ENCODE data around the gene FOXC2.

Gene FOXC2

GRCh38 chr16:86590501-86591144 lies 24.0 kb downstream of the FOXC2 start:
- DNase-seq (ENCODE audit: low spot score) = peak; percentile 46

DNA sequence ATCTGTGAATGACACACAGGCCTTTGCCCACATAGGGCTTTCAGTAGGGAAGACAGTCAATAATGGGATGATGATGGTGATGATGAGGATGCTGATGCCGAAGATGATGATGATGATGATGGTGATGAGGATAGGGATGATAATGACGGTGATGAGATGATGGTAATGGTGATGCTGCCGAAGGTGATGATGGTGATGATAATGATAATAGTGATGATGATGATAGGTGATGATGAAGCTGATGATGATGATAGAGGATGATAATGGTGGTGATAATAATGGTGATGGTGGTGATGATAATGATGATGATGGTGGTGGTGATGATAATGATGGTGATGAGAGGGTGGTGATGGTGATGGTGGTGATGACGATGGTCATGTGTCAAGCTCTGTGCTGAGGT lies 24.6 kb downstream of the FOXC2 start:
- no peak for DNase-seq (ENCODE audit: low spot score)

GRCh38 chr16:86593913-86594620 lies 27.4 kb downstream of the FOXC2 start:
- no peak for DNase-seq (ENCODE audit: low spot score)

GRCh38 chr16:86594721-86595120 lies 28.1 kb downstream of the FOXC2 start:
- DNase-seq (ENCODE audit: low spot score) = no peak

DNA sequence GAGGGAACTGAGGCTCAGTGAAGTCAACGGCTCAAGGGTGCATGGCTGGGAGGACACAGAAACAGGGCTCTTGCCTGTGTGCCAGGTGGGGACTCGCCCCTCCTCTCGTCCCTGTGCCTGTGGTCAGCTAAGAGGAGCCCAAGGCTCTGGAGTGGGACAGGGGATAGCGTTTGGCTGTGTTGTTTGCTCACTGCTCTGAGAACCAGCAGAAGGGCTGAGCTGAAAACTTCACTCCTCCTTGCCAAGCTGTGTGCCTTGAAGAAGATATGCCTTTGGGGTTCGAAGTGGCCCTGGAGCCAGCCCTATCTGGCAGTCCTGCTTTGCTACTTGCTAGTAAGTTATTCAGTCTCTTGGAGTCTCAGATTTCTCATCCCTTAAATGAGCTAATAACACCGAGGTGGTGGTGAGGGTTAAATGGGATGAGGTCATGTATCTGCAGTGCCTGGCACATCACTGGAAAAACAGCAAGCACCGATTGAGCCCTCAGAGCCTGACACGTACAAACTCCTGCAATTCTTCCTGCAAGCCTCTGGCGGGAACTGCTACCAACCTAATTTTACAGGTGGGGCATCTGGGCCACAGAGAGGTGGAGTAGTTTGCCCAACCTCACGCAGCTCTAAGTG lies 29.5 kb downstream of the FOXC2 start:
- no peak for DNase-seq (ENCODE audit: low spot score)

GRCh38 chr16:86597126-86597879 lies 30.7 kb downstream of the FOXC2 start:
- no peak for DNase-seq (ENCODE audit: low spot score)

DNA sequence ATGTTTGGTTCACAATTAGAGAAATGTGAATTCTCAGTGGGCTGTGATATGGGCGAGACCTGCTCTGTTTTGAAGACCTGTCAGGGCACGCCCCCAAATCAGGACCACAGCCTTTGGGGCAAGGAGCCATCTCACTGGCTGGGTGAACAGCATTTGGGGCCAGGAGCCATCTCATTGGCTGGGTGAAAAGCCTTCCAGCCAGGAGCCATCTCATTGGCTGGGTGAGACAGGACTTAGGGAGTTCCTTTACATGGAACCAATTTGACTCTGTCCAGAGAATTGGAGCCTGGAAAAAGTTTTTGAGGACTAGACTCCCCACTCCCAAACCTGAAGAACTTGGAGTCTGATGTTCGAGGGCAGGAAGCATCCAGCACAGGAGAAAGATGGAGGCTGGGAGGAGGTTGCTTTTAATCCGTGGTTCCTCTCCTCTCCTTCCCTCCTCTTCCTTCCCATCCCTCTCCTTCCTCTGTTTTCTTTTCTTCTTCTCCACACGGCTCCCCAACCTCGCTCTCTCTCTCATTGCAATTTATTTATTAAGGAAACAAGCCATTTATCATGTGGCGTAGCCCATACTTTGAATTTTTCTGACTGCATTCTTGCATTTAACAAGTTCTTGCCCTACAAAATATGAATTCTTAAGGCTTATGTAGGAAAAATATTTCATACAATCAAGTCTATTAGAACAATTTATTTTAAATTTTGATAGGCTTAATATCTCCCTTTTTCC lies 31.4 kb downstream of the FOXC2 start:
- no peak for DNase-seq (ENCODE audit: low spot score)

DNA sequence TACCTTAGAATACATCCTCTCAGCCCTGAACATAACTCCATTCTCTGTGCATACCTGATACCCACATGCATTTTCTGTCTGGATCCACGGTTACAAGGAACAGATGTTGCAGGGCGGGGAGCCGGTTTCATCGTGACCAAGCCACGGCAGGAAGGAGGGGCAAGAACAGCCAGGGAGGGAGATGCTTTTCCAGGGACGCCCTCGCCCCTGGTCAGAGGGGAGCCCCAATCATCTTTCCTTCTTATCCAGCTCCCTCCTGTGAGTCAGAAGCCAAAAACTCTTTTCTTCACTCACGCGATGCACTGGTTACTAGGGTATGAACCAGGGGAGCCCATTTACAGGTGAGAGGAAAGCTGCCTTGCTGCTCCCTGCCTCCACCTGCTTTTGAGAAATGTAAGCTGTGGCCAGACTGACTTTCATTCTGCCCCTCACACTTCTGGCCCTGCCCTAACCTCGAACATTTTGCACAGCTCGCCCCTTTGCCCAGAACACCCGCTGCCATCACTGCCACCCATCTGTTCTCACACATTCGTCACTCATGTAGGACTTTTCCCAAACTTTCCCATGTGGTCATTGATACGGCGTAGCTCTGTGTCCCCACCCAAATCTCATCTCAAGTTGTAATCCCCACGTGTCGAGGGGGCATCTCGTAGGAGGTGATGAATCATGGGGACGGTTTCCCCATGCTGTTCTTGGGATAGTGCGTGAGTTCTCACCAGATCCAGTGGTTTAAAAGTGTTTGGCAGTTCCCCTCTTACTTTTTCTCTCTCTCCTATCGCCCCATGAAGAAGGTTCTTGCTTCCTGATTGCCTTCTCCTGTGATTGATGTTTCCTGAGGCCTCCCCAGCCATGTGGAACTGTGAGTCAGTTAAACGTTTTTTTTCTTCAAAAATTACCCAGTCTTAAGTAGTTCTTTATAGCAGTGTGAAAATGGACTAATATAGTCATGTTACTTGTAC lies 32.3 kb downstream of the FOXC2 start:
- no peak for DNase-seq (ENCODE audit: low spot score)

DNA sequence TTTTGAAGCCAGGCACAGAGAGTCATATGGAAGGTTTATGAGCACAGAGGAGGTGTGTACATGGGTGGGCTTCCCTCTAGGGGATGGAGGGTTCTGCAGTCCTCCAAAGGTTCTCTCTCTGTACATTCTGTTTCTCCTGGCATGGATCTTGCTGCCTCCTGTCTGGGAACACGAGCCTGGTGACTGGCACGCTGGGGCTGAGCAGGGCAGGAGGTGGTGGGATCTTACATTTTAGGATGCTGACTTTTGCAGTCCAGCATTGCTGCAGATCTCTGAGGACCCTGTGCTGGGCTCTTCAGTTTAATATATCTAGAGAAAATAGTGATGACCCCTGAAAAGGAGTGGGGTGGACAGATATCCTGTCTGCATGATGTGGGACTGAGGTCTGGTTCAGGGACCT lies 34.7 kb downstream of the FOXC2 start:
- DNase-seq (ENCODE audit: low spot score) = no peak

DNA sequence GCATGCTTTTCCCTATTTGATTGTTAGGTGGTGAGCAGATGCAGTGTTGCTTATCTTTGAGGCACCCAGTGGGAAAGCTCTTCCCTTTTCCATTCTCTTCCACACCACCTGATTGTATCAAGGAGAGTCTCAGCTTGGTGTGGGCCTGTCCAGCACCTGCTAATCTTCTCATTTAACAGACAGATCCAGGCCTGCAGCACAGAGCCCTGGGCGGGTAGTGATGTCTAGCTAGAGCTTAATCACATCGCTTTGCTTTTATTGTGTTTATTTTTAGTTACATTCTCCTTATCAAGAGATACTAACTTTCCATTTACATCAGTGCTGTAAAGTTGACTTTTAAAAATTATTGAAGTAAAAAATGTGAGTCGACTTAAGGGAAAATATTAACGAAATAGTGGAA lies 35.9 kb downstream of the FOXC2 start:
- DNase-seq (ENCODE audit: low spot score) = no peak

GRCh38 chr16:86604436-86605193 lies 38.0 kb downstream of the FOXC2 start:
- DNase-seq (ENCODE audit: low spot score) = no peak

GRCh38 chr16:86605950-86606349 lies 39.3 kb downstream of the FOXC2 start:
- no peak for DNase-seq (ENCODE audit: low spot score)

DNA sequence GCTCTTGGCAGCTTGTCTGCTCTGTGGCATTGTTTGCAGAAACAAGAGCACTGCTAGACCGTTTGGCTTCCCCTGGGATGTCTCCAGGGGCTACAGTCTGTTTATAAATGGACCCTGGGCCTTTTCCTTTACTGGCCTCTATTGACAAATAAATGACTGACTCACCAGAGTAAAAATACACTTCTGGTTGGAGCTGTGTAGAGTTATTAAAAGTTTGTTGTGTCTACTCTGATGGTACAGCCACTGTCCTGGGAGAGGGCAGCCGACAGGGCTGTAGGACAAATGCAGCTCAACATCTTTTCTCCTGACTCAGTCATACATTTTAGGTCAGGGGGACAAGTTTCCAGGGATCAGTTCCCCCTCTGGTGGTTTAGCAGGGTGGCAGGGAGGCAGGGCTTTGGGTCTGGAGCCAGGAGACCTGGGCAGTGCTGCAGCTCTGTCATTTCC lies 41.7 kb downstream of the FOXC2 start:
- no peak for DNase-seq (ENCODE audit: low spot score)

DNA sequence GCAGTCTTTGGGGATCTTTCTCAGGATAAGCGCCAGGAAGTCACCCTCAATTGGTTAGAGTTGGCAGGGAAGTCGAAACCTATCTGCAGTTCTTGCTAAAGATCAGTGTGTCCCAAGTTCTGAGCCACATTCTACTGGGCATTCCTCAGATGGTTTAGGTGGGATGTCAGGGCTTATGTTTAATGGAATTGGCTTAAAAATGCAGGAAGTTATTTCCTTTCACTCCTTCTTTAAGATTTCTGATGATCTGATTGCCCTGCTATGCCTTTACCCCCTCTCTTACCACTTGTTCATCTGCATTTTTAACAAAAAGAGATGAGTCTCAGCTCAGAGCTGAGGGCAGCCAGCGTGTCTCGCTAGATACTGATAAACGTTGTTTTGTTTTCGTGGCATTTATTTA lies 42.5 kb downstream of the FOXC2 start:
- peak; percentile 79 for DNase-seq (ENCODE audit: low spot score)

- no peak for DNase-seq (ENCODE audit: low spot score)
Measured at GRCh38 chr16:86609661-86610060, 43.0 kb downstream of the FOXC2 start.

- DNase-seq (ENCODE audit: low spot score) = no peak
Measured at GRCh38 chr16:86610779-86611524, 44.3 kb downstream of the FOXC2 start.

DNA sequence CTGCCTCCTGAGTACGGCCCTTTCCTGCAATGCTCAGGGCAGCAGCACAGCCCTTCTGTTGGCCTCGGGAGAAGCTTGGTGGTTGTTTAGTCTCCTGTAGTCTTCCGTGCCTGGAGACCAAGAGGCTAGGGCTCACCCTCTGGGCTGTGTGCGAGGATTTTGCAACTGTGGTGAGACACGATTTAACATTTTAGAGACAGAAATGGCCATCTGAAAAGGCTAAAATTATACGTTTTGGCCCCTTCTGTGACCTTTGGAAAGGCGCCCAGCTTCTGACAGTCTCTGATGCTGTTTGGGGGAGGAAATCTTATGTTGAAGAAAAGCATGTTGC lies 44.9 kb downstream of the FOXC2 start:
- peak; percentile 71 for DNase-seq (ENCODE audit: low spot score)

- DNase-seq (ENCODE audit: low spot score) = no peak
Measured at GRCh38 chr16:86611941-86612340, 45.3 kb downstream of the FOXC2 start.

DNA sequence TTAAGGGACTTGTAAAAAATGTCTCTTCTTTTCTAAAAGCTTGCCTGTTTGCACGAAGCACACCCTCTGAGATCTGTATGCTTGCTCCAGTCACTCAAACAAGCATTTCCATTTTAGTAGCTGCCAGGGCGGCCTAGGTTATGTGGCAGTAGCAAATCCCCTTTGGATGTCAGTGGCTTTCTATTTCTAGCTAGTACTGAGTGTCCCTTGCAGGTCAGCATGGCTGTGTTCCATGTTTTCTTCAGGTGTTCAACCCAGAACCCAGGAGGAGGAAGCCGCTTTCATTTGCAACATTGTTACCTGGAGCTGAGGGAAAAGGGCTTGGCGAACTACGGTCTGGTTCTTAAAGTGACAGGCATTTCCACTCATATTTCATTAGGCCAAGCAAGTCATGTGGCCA lies 48.1 kb downstream of the FOXC2 start:
- DNase-seq (ENCODE audit: low spot score) = no peak

Measured in AG08396 (cell line).